Left hindlimb (tissue), 1 donor: ENCODE measurements around the gene FAM180A.
"Not testable (repeated sequence)": the region's sequence is repeated elsewhere in the genome, so short reads cannot be mapped to it uniquely, and the experiment has no call there.

Experiments used
- DNase-seq: peaks from one replicate; pipeline ENCODE4 v3.0.0-alpha.2; 2018

The FAM180A gene

GRCh38 chr7:135748770-135749169 lies at the start of gene FAM180A:
FAM180A (minus strand) TSS chr7:135748813; CDS start chr7:135748580, 233 bp downstream.
- peak; percentile 88 for DNase-seq

GRCh38 chr7:135798095-135798494 lies 49.5 kb upstream of the FAM180A start:
- no peak for DNase-seq

- no peak for DNase-seq
Observed at GRCh38 chr7:135795846-135796570, 47.4 kb upstream of the FAM180A start.

GRCh38 chr7:135793841-135794240 lies 45.2 kb upstream of the FAM180A start:
- no peak for DNase-seq

- no peak for DNase-seq
Observed at GRCh38 chr7:135792866-135793265, 44.3 kb upstream of the FAM180A start.

- no peak for DNase-seq
Observed at GRCh38 chr7:135792363-135792668, 43.7 kb upstream of the FAM180A start.

GRCh38 chr7:135791543-135792362 lies 43.1 kb upstream of the FAM180A start:
- no peak for DNase-seq

GRCh38 chr7:135790371-135790977 lies 41.9 kb upstream of the FAM180A start:
- no peak for DNase-seq

GRCh38 chr7:135789956-135790355 lies 41.3 kb upstream of the FAM180A start:
- no peak for DNase-seq

- DNase-seq, result no peak
Observed at GRCh38 chr7:135789431-135789830, 40.8 kb upstream of the FAM180A start.

GRCh38 chr7:135786911-135787310 lies 38.3 kb upstream of the FAM180A start:
- no peak for DNase-seq

- no peak for DNase-seq
Observed at GRCh38 chr7:135785065-135785464, 36.5 kb upstream of the FAM180A start.

GRCh38 chr7:135784013-135784412 lies 35.4 kb upstream of the FAM180A start:
- no peak for DNase-seq

- no peak for DNase-seq
Observed at GRCh38 chr7:135782801-135783200, 34.2 kb upstream of the FAM180A start.

- no peak for DNase-seq
Observed at GRCh38 chr7:135782377-135782776, 33.8 kb upstream of the FAM180A start.

GRCh38 chr7:135777626-135778398 lies 29.2 kb upstream of the FAM180A start:
- DNase-seq, result no peak

- not testable (repeated sequence) for DNase-seq
Observed at GRCh38 chr7:135775915-135776314, 27.3 kb upstream of the FAM180A start.

- no peak for DNase-seq
Observed at GRCh38 chr7:135775230-135775629, 26.6 kb upstream of the FAM180A start.

- no peak for DNase-seq
Observed at GRCh38 chr7:135774284-135774683, 25.7 kb upstream of the FAM180A start.

- no peak for DNase-seq
Observed at GRCh38 chr7:135773464-135773863, 24.9 kb upstream of the FAM180A start.

- DNase-seq, result no peak
Observed at GRCh38 chr7:135772639-135773222, 24.1 kb upstream of the FAM180A start.

- DNase-seq, result no peak
Observed at GRCh38 chr7:135771961-135772638, 23.5 kb upstream of the FAM180A start.
